HepG2 (cell line): ENCODE measurements around the gene CREBBP.

Experiments used
- CEBPG ChIP-seq: IDR thresholded peaks from 2 replicates; pipeline ENCODE4 v1.6.1; 2016
- UBTF ChIP-seq: sonication (generic); formaldehyde crosslinking; IDR thresholded peaks from 2 replicates; pipeline ENCODE4 v1.4.0; 2020; ENCODE audit warnings: mild to moderate bottlenecking, missing genetic modification reagents
- ZNF605 ChIP-seq: sonication (generic); formaldehyde crosslinking; IDR thresholded peaks from 2 replicates; pipeline ENCODE4 v1.8.0; 2022; ENCODE audit warnings: mild to moderate bottlenecking, missing genetic modification reagents

- no peak for TF ChIP-seq CEBPG (CRISPR knock-in tag)
- no peak for TF ChIP-seq ZNF605 (CRISPR knock-in tag)
- no peak for TF ChIP-seq UBTF (CRISPR knock-in tag)
Observed at GRCh38 chr16:3726021-3726687, 154.4 kb downstream of the CREBBP start.
